Astrocyte of the spinal cord (primary cell): ENCODE data around the gene NOL4L.
A peak's percentile ranks its signal among the peaks of the same experiment; 100 is the strongest.

Experiments used
- DNase-seq: peaks from one replicate; pipeline ENCODE4 v3.0.0; 2011; ENCODE audit warnings: low read depth, low spot score
- H3K4me3 ChIP-seq: 2 replicates; pipeline ENCODE4 v1.5.1; 2011; ENCODE audit warnings: low read depth, mild to moderate bottlenecking, low read length, moderate library complexity
- CTCF ChIP-seq: IDR thresholded peaks from 2 replicates; pipeline ENCODE4 v1.5.1; 2012; ENCODE audit warnings: low read depth, mild to moderate bottlenecking, low read length, inconsistent platforms
- in situ Hi-C: cut with HindIII; loops from 2 replicates; pipeline ENCODE4 v1.10.0; 2017; ENCODE audit warnings: low sequenced_read_pairs

NOL4L gene

GRCh38 chr20:32546918-32547752 is 38.0 kb downstream of the NOL4L start:
- in situ Hi-C loops, result no loop called here
- H3K4me3 ChIP-seq, result no peak overlapping the region
- TF ChIP-seq CTCF, result no peak
- DNase-seq, result no peak

GRCh38 chr20:32544893-32545840 is 40.0 kb downstream of the NOL4L start:
- no peak overlapping the region for H3K4me3 ChIP-seq
- in situ Hi-C loops, result no loop called here
- no peak for TF ChIP-seq CTCF
- peak; percentile 50 for DNase-seq

- TF ChIP-seq CTCF, result no peak
- DNase-seq, result no peak
- in situ Hi-C loops, result no loop called here
- no peak overlapping the region for H3K4me3 ChIP-seq
These were observed 40.8 kb downstream of the NOL4L start for GRCh38 chr20:32544260-32544722.

- TF ChIP-seq CTCF, result no peak
- no peak for DNase-seq
- no peak overlapping the region for H3K4me3 ChIP-seq
- in situ Hi-C loops, result no loop called here
These were observed 41.4 kb downstream of the NOL4L start for GRCh38 chr20:32543570-32544259.

- in situ Hi-C loops, result no loop called here
- H3K4me3 ChIP-seq, result no peak overlapping the region
- TF ChIP-seq CTCF, result no peak
- DNase-seq, result no peak
These were observed 42.9 kb downstream of the NOL4L start for GRCh38 chr20:32542259-32542615.
